ENCODE measurements around the gene CTRL.
A peak's percentile ranks its signal among the peaks of the same experiment; 100 is the strongest.
"Not testable (repeated sequence)": the region's sequence is repeated elsewhere in the genome, so short reads cannot be mapped to it uniquely, and the experiment has no call there.

Gene CTRL

DNA sequence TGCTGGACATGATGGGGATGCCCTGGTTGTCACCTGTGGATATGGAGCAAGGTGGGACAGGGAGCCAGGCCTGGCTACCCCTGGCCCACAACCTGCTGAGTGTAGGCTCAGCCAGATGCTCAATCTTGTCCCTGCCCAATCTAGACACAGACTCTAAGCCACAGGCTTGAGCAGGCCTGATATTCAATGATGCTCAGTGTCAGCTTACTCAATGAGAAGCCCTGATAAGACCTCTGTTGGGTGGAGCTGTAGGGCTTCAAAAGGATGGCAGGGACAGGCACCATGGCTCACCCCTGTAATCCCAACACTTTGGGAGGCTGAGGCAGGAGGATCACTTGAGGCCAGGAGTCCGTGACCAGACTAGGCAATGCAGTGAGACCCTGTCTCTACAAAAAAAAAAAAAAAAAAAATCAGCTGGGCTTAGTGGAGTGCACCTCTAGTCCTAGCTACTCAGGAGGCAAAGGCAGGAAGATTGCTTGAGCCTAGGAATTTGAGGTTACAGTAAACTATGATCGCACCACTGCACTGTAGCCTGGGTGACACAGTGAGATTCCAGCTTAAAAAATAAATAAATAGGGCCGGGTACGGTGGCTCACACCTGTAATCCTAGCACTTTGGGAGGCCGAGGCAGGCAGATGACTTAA lies 8.9 kb upstream of the CTRL start:
- no peak for FAIRE-seq

DNA sequence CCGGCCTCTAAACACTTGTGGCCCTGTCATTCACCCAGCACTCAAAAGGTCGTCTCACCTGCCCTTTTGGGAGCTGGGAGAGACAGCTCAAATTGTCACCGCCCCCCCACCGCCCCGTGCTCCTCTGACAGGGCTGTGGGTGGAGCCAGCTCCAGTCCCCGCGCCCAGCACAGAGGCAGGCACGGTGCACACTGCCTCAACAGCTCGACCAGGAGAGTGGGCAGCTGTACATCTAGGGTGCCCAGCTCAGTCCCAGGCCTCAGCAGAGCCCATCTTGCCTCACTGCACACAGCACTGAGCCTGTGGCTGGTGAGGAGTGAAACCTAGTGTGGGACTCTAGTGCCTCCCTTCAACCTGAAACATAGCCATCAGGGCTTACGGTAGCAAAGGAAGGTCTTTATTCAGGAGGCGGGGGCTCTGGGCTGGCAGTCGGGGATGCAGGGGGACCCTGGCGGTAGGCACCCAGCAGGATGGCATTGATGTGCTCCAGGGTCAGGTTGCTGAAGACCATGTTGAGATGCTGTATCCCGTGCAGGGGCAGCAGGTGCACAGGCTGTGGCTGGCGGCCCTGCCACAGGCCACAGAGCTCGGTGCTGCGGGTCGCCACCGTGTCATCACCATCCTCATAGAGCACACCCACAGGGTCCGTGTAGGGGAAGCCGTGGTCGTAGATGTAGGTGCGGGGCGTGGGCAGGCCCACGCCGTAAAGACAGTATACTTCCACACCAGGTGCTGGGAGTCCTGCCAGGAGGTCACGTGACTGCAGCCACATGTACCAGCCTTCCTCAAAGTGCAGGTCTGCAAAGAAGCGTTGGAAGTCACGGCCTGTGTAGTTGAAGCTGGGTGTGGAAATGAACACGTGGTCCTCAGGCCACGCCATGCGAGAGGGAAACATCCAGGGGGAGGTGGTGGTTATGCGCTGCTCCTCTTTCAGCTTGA lies 8.1 kb upstream of the CTRL start:
- FAIRE-seq, result no peak

DNA sequence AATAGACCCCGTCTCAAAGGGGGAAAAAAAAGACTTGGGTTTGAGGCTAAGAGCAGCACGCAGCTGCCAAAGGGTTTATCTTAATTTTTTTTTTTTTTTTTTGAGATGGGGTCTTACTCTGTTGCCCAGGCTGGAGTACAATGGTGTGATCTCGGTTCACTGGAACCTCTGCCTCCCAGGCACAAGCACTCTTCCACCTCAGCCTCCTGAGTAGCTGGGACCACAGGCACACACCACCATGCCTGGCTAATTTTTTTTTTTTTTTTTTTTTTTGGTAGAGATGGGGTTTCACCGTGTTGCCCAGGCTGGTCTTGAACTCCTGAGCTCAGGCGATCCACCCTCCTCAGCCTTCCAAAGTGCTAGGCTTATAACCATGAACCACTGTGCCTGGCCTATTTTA lies 6.1 kb upstream of the CTRL start:
- not testable (repeated sequence) for FAIRE-seq

DNA sequence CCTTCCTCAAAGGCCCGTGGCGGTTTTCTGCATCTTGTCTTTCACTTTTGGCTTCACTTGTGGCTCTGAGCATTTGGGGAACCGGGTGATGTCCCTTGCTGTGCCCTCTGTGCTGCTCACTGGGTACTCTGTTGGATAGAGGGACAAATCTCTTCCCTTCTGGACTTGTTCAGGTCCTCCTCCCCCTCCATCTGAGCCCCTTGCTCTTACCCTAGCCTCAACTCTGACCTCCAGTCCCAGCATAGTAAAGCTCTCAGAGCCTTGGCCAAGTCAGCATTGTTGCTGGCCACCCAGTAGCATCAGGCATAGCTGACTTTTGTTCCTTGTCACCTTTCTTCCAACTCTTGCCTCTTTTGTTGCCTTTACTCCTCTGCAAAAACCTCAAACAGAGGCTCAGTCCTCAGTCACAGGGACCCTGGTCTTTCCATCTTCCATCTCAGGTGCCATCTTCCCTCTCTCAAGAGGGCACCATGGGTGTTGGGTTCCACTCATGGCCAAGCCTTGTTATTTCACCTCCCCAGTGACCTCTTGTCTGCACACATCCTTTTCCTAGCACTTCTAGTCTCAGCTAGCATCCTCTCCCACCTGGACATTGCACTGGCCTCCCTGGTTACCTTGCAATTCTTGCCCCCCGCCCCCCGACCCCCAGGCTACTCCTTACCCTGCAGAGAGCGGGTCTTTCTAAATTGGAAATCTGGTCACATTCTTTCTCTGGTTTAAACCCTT lies 5.4 kb upstream of the CTRL start:
- FAIRE-seq, result no peak

- no peak for FAIRE-seq
Observed at GRCh38 chr16:67936124-67936879, 4.6 kb upstream of the CTRL start, which contains the start of gene PSMB10. Gene PSMB10, minus strand, starts transcription at chr16:67936850. Its CDS starts 101 bp downstream, at chr16:67936749.

DNA sequence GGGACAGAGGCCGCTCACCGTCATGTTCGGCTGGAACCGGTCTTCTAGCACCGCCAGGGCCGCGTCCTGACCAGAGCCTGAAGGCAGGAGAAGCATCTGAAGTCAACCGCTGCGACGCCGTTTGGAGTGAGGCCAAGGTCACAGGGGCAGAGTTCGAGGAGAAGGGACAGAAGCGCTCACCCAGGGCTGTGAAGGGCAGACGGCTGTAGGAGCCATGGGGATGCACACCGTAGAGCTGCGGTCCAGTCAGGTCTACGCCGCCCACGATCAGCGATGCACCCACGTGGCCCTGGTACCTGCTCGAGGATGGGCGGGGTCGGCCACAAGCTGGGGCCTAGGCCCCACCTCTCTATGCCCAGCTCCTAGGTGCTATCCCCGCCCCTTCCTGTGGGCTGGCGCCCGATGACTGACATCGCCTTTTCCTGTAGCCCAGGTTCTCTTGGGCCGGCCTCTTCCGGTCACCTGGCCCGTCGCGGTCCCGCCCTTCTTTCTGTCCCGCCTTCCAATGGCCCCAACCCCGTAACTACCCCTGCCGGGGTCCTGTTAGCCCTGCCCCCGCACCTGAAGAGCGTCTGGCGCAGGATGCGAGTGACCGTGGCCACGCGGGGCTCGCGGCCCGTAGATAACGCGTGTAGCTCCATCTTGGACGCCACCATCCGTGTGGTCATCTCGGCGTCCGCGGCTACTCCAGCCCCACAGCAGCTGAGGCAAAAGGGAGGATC lies 3.9 kb upstream of the CTRL start:
- FAIRE-seq, result peak; percentile 98

DNA sequence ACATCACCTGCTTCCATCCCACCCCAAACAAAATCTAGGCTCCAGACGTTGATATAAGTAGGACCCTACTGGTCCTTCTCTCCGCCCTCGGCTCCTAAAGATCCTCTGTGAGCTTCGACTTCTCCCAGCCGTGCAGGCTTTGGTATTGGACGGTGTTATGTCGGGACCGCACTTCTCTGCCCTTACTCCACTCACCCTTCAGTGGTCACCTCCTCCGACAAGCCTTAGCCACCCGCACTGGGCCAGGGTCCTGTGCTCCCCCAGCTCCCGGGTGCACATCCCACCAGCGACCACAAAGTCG lies 3.4 kb upstream of the CTRL start:
- FAIRE-seq, result no peak

- no peak for FAIRE-seq
Observed at GRCh38 chr16:67934306-67935100, 2.8 kb upstream of the CTRL start.

- FAIRE-seq, result no peak
Observed at GRCh38 chr16:67933805-67934204, 2.1 kb upstream of the CTRL start.

- no peak for FAIRE-seq
Observed at GRCh38 chr16:67932462-67932840, 789 bp upstream of the CTRL start.

DNA sequence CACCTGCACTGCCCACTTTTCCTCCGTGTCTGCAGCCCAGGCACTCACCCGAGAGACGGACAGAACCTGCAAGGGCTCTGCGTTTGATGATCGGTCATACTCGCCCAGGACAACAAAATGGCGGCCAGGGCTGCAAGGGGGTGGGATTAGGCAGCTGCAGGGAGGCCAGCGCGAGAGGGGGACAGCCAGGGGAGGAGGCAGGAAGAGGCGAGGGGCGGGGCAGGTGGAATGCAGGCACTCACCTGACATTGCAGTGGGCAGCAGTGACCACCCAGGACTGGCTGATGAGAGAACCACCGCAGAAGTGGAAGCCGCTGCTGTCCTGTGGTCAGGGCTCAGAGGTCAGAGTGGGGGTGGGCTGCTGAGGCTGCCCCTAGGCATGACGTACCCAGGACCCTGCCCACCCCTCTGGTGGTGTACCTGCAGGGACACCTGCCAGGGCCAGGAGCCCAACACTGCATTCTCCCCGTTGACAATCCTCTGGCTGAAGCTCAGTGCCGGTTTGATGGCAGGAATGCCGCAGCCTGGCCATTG lies 917 bp downstream of the CTRL start:
- no peak for FAIRE-seq

- FAIRE-seq, result no peak
Observed at GRCh38 chr16:67930191-67930590, 1.5 kb downstream of the CTRL start.

GRCh38 chr16:67928561-67929364 lies 2.9 kb downstream of the CTRL start:
- no peak for FAIRE-seq

GRCh38 chr16:67928147-67928546 lies 3.5 kb downstream of the CTRL start:
- FAIRE-seq, result no peak

- no peak for FAIRE-seq
Observed at GRCh38 chr16:67927131-67927941, 4.3 kb downstream of the CTRL start.

DNA sequence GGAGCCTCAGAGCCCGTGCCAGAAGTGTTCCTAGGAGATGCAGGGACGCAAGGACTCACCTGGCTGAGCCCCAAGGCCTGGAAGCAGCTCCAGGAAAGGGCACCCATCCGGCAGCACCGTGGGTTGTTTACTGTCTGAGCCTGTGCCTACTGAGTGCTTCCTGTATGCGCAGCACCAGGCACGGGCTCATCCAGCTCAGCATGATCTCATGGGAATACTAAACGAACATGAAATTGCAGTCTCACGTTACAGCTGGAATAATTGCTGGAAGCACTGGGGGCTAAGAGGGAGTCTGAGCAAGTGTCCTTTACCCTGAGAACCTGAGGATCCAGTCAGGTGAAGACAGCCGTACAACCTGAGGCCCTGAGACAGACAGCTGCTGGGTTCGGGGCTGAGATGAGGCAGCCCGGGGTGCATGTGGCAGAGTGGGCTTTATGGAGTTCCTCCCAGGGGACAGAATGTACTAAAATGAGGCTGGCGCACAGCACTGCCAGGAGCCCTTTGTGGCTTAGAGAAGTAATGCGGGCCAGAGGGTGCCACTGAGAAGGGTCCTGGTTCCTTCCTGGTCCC lies 5.4 kb downstream of the CTRL start:
- no peak for FAIRE-seq

DNA sequence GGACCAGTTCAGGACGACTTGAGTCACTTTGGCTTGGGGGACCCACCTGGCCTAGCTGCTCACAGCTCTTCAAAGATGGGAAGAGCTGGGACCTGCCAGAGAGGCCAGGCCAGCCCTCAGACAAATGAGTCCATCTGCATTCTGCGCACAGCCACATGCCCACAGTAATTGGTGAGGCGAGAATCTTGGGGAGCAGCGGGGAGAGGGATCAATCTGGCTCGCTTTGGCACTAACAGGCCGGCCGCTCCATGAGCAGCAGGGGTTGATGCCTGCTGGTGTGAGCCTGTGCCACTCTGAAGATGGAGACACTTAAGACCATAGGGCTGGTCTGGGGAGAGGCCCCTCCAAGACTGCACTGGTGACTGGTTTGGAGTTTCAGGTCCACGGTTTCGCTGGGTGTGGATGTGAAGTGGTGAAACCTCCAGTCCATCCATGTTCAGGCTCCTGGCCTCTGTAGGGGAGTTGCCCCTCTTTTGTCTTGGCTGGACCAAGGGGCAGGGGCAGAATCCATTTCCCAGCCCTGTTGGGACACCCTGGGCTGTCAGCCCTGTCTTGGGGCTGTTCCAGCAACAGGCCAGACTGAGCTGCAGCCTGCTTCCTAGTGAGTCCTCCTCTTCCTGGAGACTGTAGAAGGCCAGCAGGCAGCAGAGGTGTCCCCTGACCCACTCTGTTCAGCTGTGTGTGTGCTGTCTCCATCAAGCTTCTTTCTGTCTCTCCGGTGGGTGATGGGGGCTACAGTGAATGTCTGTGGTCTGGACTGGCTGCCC lies 7.3 kb downstream of the CTRL start:
- no peak for FAIRE-seq

GRCh38 chr16:67923414-67924116 lies 8.1 kb downstream of the CTRL start:
- no peak for FAIRE-seq

Data from G401.6 (cell line).